Bronchial epithelial cell (primary cell): ENCODE data around the gene CDK17. TPM values are rescaled to one million over a fixed set of nuclear protein-coding genes. Genes with fewer than 3 reads are reported as not detected.
"Not testable (repeated sequence)": the region's sequence is repeated elsewhere in the genome, so short reads cannot be mapped to it uniquely, and the experiment has no call there.

Experiments
- DNase-seq: peaks from one replicate; pipeline ENCODE4 v3.0.0-alpha.2; 2010; ENCODE audit warnings: low read depth
- FAIRE-seq: peaks from 2 replicates; lab custom pipeline; 2011; peaks lifted over from hg19 to GRCh38; lab: Jason Lieb, UNC
- H3K27me3 ChIP-seq: 2 replicates; pipeline ENCODE4 v1.5.1; 2011; ENCODE audit warnings: low read length; ENCODE audit not compliant: control insufficient read depth, insufficient read depth
- H3K36me3 ChIP-seq: 2 replicates; pipeline ENCODE4 v1.5.1; 2011; ENCODE audit warnings: low read length; ENCODE audit not compliant: control insufficient read depth, insufficient read depth
- H3K4me3 ChIP-seq: 2 replicates; pipeline ENCODE4 v1.5.1; 2011; ENCODE audit warnings: mild to moderate bottlenecking, low read depth, low read length, control low read depth
- total RNA-seq: library from RNA; depleted of rRNA; stranded (reverse); fragments of >200 nt; gene quantifications from 2 replicates; pipeline ENCODE4 v1.2.1, GENCODE V29; 2014
- TF ChIP-seq, protein P1 (sequence below): IDR thresholded peaks from 2 replicates; pipeline ENCODE4 v1.5.1; 2011; ENCODE audit warnings: mild to moderate bottlenecking, moderate library complexity, low read length, control low read depth, inconsistent platforms; ENCODE audit not compliant: insufficient read depth, severe bottlenecking

The CDK17 gene
- total RNA-seq, 1 donor from 2014 or later, result 34.5 TPM

DNA sequence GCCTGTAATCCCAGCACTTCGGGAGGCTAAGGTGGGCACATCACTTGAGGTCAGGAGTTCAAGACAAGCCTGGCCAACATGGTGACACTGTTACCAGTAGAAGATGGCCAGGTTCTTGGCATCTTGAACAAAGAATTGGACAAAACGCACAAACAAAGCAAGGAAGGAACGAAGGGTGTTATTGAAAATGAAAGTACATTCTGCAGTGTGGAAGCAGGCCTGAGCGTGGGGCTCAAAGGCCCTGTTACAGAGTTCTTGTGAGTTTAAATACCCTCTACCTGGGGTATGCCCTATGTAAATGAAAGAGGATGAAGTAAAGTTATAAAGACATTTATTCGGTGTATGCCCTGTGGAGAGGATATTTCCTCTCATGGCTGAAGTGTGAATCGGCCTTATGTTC lies 20.8 kb upstream of the CDK17 start:
- H3K27me3 ChIP-seq, result no peaks in the 10 kb centered on the region
- TF ChIP-seq, protein P1, sequence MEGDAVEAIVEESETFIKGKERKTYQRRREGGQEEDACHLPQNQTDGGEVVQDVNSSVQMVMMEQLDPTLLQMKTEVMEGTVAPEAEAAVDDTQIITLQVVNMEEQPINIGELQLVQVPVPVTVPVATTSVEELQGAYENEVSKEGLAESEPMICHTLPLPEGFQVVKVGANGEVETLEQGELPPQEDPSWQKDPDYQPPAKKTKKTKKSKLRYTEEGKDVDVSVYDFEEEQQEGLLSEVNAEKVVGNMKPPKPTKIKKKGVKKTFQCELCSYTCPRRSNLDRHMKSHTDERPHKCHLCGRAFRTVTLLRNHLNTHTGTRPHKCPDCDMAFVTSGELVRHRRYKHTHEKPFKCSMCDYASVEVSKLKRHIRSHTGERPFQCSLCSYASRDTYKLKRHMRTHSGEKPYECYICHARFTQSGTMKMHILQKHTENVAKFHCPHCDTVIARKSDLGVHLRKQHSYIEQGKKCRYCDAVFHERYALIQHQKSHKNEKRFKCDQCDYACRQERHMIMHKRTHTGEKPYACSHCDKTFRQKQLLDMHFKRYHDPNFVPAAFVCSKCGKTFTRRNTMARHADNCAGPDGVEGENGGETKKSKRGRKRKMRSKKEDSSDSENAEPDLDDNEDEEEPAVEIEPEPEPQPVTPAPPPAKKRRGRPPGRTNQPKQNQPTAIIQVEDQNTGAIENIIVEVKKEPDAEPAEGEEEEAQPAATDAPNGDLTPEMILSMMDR, result no peak
- no peak for DNase-seq
- no peak for FAIRE-seq
- no peak overlapping the region for H3K4me3 ChIP-seq
- H3K36me3 ChIP-seq, result no peaks in the 10 kb centered on the region

DNA sequence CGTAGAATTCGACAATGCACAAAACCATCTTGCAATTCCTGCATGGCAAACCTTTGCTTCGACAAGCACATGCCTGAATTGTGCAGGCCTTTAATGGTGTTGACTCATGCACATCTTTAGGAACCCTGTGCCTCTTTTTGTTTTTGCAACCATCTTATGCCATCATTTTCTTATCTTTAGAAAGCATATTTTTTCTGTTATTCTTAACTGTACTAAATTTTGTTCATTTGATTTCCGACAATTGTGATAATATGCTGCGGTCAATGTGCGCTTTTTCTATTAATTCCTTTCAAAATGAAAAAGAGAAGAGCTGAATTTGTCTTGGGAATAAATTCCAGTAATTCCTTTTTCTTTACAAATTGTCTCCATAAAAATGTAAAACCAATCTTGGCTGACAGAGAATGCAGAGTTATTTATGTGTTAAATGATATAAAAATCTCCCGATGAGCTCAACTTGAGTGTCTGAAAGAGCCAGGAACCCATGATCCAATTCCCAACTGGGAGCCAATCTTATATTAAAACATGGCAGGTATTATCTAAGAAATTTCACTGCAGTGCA lies 20.1 kb upstream of the CDK17 start:
- no peak for FAIRE-seq
- TF ChIP-seq, protein P1, result no peak
- Histone ChIP-seq H3K4me3 (no peak overlapping the region), H3K36me3 (no peaks in the 10 kb centered on the region), H3K27me3 (no peaks in the 10 kb centered on the region)
- no peak for DNase-seq

DNA sequence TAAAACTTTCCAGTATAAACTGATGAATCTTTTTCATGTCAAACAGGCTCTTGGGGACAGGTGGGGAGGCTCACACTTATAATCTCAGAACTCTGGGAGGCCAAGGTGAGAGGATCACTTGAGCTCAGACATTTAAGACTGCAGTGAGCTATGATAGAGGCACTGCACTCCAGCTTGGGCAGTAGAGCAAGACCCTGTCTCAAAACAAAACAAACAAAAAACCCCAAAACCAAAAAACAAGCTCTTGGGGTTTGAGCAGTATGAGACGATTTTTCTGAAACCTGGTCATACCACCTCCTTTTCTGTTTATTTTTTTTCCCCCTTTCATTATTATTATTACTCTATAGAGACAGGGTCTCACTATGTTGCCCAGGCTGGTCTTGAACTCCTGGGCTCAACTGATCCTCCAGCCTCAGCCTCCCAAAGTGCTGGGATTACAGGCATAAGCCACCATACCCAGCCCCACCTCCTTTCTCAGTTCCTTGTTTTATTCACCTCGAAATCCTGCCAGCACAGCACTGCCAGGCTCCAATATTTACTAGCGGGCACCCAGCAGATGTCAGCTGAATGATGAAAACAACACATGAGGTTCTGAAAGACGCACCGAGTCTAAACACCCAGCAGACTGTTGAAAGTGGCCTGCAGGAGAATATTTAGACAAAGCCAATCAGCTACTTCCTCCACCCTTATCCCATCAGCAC lies 19.5 kb upstream of the CDK17 start:
- DNase-seq (no peak), FAIRE-seq (no peak)
- Histone ChIP-seq H3K27me3 (no peaks in the 10 kb centered on the region), H3K36me3 (no peaks in the 10 kb centered on the region), H3K4me3 (no peak overlapping the region)
- TF ChIP-seq, protein P1, result no peak

DNA sequence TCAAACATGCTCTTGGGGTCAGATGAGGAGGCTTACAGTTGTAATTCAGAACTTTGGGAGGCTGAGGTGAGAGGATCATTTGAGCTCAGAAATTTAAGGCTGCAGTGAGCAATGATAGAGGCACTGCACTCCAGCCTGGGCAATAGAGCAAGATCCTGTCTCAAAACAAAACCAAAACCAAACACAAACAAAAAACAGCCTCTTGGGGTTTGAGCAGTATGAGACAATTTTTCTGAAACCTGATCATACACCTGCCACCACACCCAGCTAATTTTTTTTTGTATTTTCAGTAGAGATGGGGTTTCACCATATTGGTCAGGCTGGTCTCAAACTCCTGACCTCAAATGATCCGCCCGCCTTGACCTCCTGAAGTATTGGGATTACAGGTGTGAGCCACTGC lies 17.4 kb upstream of the CDK17 start:
- H3K4me3 ChIP-seq, H3K36me3 ChIP-seq, DNase-seq, FAIRE-seq, H3K27me3 ChIP-seq: not testable (repeated sequence)

DNA sequence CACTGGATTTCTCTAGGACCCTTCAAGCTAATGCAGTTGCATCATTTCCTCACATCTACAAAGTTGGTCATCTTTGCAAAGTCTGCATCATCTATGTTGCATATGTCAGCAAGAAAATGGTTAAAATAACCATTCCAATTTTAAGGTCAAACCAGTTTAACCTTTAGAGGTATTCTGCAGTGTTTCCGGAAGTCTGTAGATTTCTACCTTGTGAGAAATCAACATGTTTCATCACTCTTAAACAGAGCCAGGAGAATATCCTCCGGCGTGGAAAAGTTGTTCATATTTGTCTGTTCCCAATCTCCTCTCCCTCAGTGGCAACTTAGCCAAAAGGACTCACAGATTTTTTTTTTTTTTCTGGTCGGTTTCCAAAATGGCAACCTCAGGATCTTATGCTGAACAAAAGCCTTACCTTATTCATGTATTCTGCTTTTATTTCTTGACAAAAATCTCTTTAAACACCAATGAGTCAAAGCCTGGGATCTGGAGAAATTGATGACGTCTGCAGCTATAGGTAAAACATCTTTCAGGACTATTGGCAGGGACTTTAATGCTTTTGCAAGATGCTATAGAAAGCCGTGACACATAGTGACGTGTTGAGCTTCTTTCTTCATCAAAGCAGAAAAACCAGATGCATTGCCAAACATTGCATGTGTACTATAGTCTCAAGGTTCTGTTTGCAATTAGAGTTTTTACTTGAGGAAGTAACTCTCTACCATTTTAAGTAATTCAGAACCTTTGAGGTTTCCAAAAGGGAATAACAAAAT lies 16.0 kb upstream of the CDK17 start:
- DNase-seq, result peak; percentile 99
- no peak overlapping the region for H3K4me3 ChIP-seq
- FAIRE-seq, result peak; percentile 73

DNA sequence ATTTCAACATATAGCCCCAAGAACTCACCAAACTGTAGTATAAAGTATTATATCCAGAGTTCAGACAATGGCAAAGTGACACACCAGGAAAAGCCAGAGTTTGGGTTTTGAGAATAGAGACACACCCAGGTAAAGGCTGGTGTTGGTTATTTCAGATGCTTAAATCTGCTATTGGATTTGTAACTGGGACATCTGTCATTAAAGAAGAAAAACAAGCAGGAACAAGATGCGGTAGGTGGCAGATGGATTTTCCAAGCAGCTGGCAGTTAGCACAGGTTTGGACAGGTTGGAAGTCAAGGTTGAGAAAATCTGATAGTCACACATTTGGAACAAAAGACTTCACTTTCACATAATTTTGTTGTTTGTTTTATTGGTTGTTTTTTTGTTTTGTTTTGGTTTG lies 14.4 kb upstream of the CDK17 start:
- peak; percentile 82 for DNase-seq
- TF ChIP-seq, protein P1, result no peak
- no peak for FAIRE-seq
- Histone ChIP-seq H3K4me3 (no peak overlapping the region), H3K36me3 (no peaks in the 10 kb centered on the region), H3K27me3 (no peaks in the 10 kb centered on the region)

More for the DNA sequence above, 16.0 kb upstream of the CDK17 start:
- TF ChIP-seq, protein P1, result no peak
- Histone ChIP-seq H3K36me3 (no peaks in the 10 kb centered on the region), H3K27me3 (no peaks in the 10 kb centered on the region)
